Neural progenitor cell (in vitro differentiated cells): ENCODE results near the gene LAYN. TPM values are rescaled to one million over a fixed set of nuclear protein-coding genes. Genes with fewer than 3 reads are reported as not detected.

Experiments
- DNase-seq: peaks from one replicate; pipeline ENCODE4 v3.0.0-alpha.2; 2016; ENCODE audit warnings: low spot score
- H2AFZ ChIP-seq: fragments of 200-600 bp; sonication (generic); replicated peaks from 2 replicates; pipeline ENCODE4 v1.6.1; 2016; ENCODE audit warnings: antibody characterized with exemption
- H3F3A ChIP-seq: fragments of 200-600 bp; sonication (generic); 2 replicates; pipeline ENCODE4 v1.6.1; 2016; ENCODE audit warnings: antibody characterized with exemption, low read depth
- H3K27ac ChIP-seq: fragments of 200-600 bp; sonication (generic); 2 replicates; pipeline ENCODE4 v1.5.1; 2016; ENCODE audit warnings: mild to moderate bottlenecking
- H3K27me3 ChIP-seq: fragments of 200-600 bp; sonication (generic); 2 replicates; pipeline ENCODE4 v1.6.1; 2016; ENCODE audit warnings: mild to moderate bottlenecking, moderate library complexity
- H3K36me3 ChIP-seq: fragments of 200-600 bp; sonication (generic); 2 replicates; pipeline ENCODE4 v1.5.1; 2016
- H3K4me1 ChIP-seq: fragments of 200-600 bp; sonication (generic); 2 replicates; pipeline ENCODE4 v1.6.1; 2016; ENCODE audit warnings: mixed run types
- H3K4me2 ChIP-seq: fragments of 200-600 bp; sonication (generic); 2 replicates; pipeline ENCODE4 v1.6.1; 2016
- H3K4me3 ChIP-seq: fragments of 200-600 bp; sonication (generic); 2 replicates; pipeline ENCODE4 v1.5.1; 2016
- H3K79me2 ChIP-seq: fragments of 200-600 bp; sonication (generic); 2 replicates; pipeline ENCODE4 v1.6.1; 2016; ENCODE audit warnings: low read depth
- H3K9ac ChIP-seq: fragments of 200-600 bp; sonication (generic); 2 replicates; pipeline ENCODE4 v1.6.1; 2016
- H3K9me3 ChIP-seq: fragments of 200-600 bp; sonication (generic); 2 replicates; pipeline ENCODE4 v1.5.1; 2016; ENCODE audit warnings: low read depth
- H4K20me1 ChIP-seq: fragments of 200-600 bp; sonication (generic); 2 replicates; pipeline ENCODE4 v1.6.1; 2016; ENCODE audit warnings: low read depth
- H3K27ac Mint-ChIP-seq: 3 replicates; pipeline ENCODE4 v1.8.0; 2021; ENCODE audit warnings: mixed read lengths
- H3K27me3 Mint-ChIP-seq: 2 replicates; pipeline ENCODE4 v1.8.0; 2022; ENCODE audit warnings: low read depth, mild to moderate bottlenecking, inconsistent platforms, moderate library complexity, mixed read lengths; ENCODE audit not compliant: insufficient read depth
- H3K36me3 Mint-ChIP-seq: 3 replicates; pipeline ENCODE4 v1.8.0; 2021; ENCODE audit warnings: mixed read lengths
- H3K4me1 Mint-ChIP-seq: 3 replicates; pipeline ENCODE4 v1.8.0; 2021; ENCODE audit warnings: mixed read lengths
- H3K4me3 Mint-ChIP-seq: 3 replicates; pipeline ENCODE4 v1.8.0; 2021; ENCODE audit warnings: mild to moderate bottlenecking, moderate library complexity, mixed read lengths
- H3K9me3 Mint-ChIP-seq: 3 replicates; pipeline ENCODE4 v1.8.0; 2020; ENCODE audit warnings: mixed read lengths
- EZH2 ChIP-seq: fragments of 200-600 bp; sonication (generic); IDR thresholded peaks from 2 replicates; pipeline ENCODE4 v1.6.1; 2017; ENCODE audit warnings: antibody characterized with exemption, mild to moderate bottlenecking, moderate library complexity
- EZH2phosphoT487 ChIP-seq: fragments of 200-600 bp; sonication (generic); IDR thresholded peaks from 2 replicates; pipeline ENCODE4 v1.6.1; 2017; ENCODE audit warnings: antibody characterized with exemption
- microRNA counts: library from miRNA; unstranded; fragments of <30 nt; microRNA quantifications from one replicate; lab custom pipeline; 2016
- microRNA-seq: library from miRNA; unstranded; fragments of <30 nt; microRNA quantifications from one replicate; pipeline ENCODE4, GENCODE V29; 2016
- small RNA-seq: library from RNA; depleted of rRNA; stranded (forward); fragments of <200 nt; gene quantifications from one replicate; pipeline ENCODE3, GENCODE V24; 2015
- total RNA-seq: library from RNA; depleted of rRNA; stranded (reverse); fragments of >200 nt; gene quantifications from 2 replicates; pipeline ENCODE4 v1.2.3, GENCODE V29; 2015; ENCODE audit warnings: low replicate concordance
- TF ChIP-seq, protein P1 (sequence below): fragments of 200-600 bp; sonication (generic); IDR thresholded peaks from 2 replicates; pipeline ENCODE4 v1.5.1; 2017; ENCODE audit warnings: antibody characterized with exemption, mild to moderate bottlenecking

Gene LAYN
- total RNA-seq, 1 donor from 2014 or later = 0.26 TPM

DNA sequence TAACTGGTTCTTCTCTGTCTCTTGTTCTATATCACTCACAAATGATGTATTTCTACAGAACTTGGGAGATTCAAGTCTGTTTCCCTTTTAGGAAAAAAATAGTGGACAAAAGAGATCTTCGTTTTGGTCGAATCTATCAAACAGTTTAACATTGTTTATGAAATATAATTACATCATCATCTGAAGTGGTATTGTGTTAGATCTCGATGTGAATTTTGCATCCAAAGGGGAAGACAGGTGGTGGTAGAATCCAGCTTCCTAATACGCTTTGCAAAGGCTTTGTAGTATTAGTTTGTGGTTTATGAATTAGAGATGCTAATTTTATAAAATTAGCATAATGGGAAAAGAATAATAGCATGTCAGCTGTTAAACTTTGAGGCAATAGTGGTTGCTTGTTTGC lies 65.2 kb downstream of the LAYN start:
- Histone ChIP-seq H3K9me3 (no peaks in the 10 kb centered on the region), H3K27me3 (peaks cover 21% of the 10 kb centered on the region), H2AFZ (no peak overlapping the region), H3K4me2 (no peak overlapping the region), H3K9ac (no peak overlapping the region), H3K79me2 (peaks cover 70% of the 10 kb centered on the region), H3K4me1 (peaks cover 12% of the 10 kb centered on the region), H3K4me3 (no peak overlapping the region), H3F3A (peaks cover 14% of the 10 kb centered on the region), H3K27ac (no peak overlapping the region), H4K20me1 (peaks cover 30% of the 10 kb centered on the region), H3K36me3 (no peaks in the 10 kb centered on the region)
- Mint-ChIP-seq H3K4me1 (peaks cover 27% of the 10 kb centered on the region), H3K27me3 (no peaks in the 10 kb centered on the region), H3K27ac (no peak overlapping the region), H3K36me3 (no peaks in the 10 kb centered on the region), H3K9me3 (no peaks in the 10 kb centered on the region), H3K4me3 (no peak overlapping the region)
- DNase-seq = no peak
- TF ChIP-seq EZH2phosphoT487 (no peak), EZH2 (no peak)
- TF ChIP-seq, protein P1, sequence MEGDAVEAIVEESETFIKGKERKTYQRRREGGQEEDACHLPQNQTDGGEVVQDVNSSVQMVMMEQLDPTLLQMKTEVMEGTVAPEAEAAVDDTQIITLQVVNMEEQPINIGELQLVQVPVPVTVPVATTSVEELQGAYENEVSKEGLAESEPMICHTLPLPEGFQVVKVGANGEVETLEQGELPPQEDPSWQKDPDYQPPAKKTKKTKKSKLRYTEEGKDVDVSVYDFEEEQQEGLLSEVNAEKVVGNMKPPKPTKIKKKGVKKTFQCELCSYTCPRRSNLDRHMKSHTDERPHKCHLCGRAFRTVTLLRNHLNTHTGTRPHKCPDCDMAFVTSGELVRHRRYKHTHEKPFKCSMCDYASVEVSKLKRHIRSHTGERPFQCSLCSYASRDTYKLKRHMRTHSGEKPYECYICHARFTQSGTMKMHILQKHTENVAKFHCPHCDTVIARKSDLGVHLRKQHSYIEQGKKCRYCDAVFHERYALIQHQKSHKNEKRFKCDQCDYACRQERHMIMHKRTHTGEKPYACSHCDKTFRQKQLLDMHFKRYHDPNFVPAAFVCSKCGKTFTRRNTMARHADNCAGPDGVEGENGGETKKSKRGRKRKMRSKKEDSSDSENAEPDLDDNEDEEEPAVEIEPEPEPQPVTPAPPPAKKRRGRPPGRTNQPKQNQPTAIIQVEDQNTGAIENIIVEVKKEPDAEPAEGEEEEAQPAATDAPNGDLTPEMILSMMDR = no peak

DNA sequence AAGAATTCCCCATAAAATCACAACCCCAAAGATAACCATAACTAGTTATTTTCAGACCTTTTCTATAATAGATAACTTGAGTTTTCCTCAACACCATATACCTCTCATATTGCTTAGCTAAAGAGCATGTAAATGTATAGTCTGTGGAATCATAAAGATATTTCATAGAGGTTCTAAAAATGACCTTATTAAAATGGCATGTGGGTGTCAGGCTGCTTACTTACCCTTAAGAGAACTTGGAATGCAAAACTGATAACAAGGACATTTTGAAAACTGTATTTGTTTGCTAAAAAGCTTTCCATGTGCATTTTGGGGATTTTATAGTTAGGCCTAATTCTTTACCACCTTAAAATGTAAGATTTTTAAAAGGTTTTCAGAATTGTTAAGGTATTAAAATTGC lies 66.5 kb downstream of the LAYN start:
- peaks cover 12% of the 10 kb centered on the region for H3K4me1 ChIP-seq
- H3K9me3 ChIP-seq = no peaks in the 10 kb centered on the region
- no peak overlapping the region for H3K27ac ChIP-seq
- TF ChIP-seq EZH2phosphoT487 = no peak
- TF ChIP-seq, protein P1 = no peak
- no peak for TF ChIP-seq EZH2
- no peak overlapping the region for H3K4me3 ChIP-seq
- H2AFZ ChIP-seq = no peak overlapping the region
- peaks cover 73% of the 10 kb centered on the region for H3K79me2 ChIP-seq
- no peak overlapping the region for H3K4me3 Mint-ChIP-seq
- H3K36me3 Mint-ChIP-seq = no peaks in the 10 kb centered on the region
- H3K27ac Mint-ChIP-seq = no peak overlapping the region
- no peak overlapping the region for H3K9ac ChIP-seq
- H3K27me3 ChIP-seq = peaks cover 9% of the 10 kb centered on the region
- H3K36me3 ChIP-seq = no peaks in the 10 kb centered on the region
- peaks cover 11% of the 10 kb centered on the region for H3F3A ChIP-seq
- no peaks in the 10 kb centered on the region for H3K9me3 Mint-ChIP-seq
- DNase-seq = no peak
- H3K27me3 Mint-ChIP-seq = no peaks in the 10 kb centered on the region
- H3K4me1 Mint-ChIP-seq = peaks cover 20% of the 10 kb centered on the region
- H4K20me1 ChIP-seq = peaks cover 30% of the 10 kb centered on the region
- H3K4me2 ChIP-seq = no peak overlapping the region

- peaks cover 11% of the 10 kb centered on the region for H3F3A ChIP-seq
- H3K4me3 ChIP-seq = no peak overlapping the region
- no peak overlapping the region for H2AFZ ChIP-seq
- H3K27ac ChIP-seq = no peak overlapping the region
- Mint-ChIP-seq H3K36me3 (no peaks in the 10 kb centered on the region), H3K4me3 (no peak overlapping the region), H3K9me3 (no peaks in the 10 kb centered on the region), H3K27ac (no peak overlapping the region), H3K4me1 (peaks cover 20% of the 10 kb centered on the region), H3K27me3 (no peaks in the 10 kb centered on the region)
- no peaks in the 10 kb centered on the region for H3K36me3 ChIP-seq
- no peak for DNase-seq
- H4K20me1 ChIP-seq = peaks cover 30% of the 10 kb centered on the region
- peaks cover 9% of the 10 kb centered on the region for H3K27me3 ChIP-seq
- peaks cover 12% of the 10 kb centered on the region for H3K4me1 ChIP-seq
- no peak overlapping the region for H3K9ac ChIP-seq
- no peaks in the 10 kb centered on the region for H3K9me3 ChIP-seq
- no peak overlapping the region for H3K4me2 ChIP-seq
- TF ChIP-seq, protein P1 = no peak
- TF ChIP-seq EZH2phosphoT487 (no peak), EZH2 (no peak)
- H3K79me2 ChIP-seq = peaks cover 71% of the 10 kb centered on the region
These were observed 67.2 kb downstream of the LAYN start for GRCh38 chr11:111607751-111608150.

MicroRNA genes within 50 kb of the gene (microRNA counts, 767-probe panel; counts per million panel counts)
- microRNA hsa-miR-34b-3p (lab: Ali Mortazavi, UCI) (460 counts per million, percentile 90 among the panel's probes with 10 or more counts), microRNA hsa-miR-34c-3p (lab: Ali Mortazavi, UCI) (460 counts per million, percentile 90 among the panel's probes with 10 or more counts), microRNA hsa-miR-34c-5p (lab: Ali Mortazavi, UCI) (460 counts per million, percentile 90 among the panel's probes with 10 or more counts)

Small RNAs within 50 kb of the gene (microRNA-seq; reads per million reads assigned to microRNA genes)
- gene MIR34B (5.1 reads per million, percentile 25 among the genes with 10 or more reads in this experiment), gene MIR34C (116 reads per million, percentile 77 among the genes with 10 or more reads in this experiment)

Small RNAs within 50 kb of the gene (small RNA-seq; reads per million reads assigned to genes)
- gene MIR34B (0.27 reads per million, percentile 20 among the genes with 10 or more reads in this experiment), gene MIR34C (2.5 reads per million, percentile 90 among the genes with 10 or more reads in this experiment)

Other genes with a start within 250 kb of the LAYN start
- 0.59 and 2.1 TPM in 2 replicates for gene POU2AF3, start 242.2 kb upstream of the LAYN start, total RNA-seq
- gene POU2AF1, start 161.4 kb upstream of the LAYN start, total RNA-seq = not detected in 2 replicates
- gene BTG4, start 28.3 kb upstream of the LAYN start, total RNA-seq = not detected in 2 replicates
- gene HOATZ, start 25.9 kb upstream of the LAYN start, total RNA-seq = not detected in 2 replicates
- 12.0 and 16.3 TPM in 2 replicates for gene SIK2, start 61.7 kb downstream of the LAYN start, total RNA-seq
- gene PPP2R1B, start 225.7 kb downstream of the LAYN start, total RNA-seq = 47.8 and 68.4 TPM in 2 replicates